Type B pancreatic cell (in vitro differentiated cells): ENCODE results near the gene C5orf15. TPM values are rescaled to one million over a fixed set of nuclear protein-coding genes. Genes with fewer than 3 reads are reported as not detected.

Source experiments
- DNase-seq: peaks from one replicate; pipeline ENCODE4 v3.0.0; 2021; ENCODE audit warnings: mixed read lengths; ENCODE audit not compliant: unreplicated experiment; ENCODE audit errors: extremely low spot score
- H3K27ac Mint-ChIP-seq: 2 replicates; pipeline ENCODE4 v1.8.0; 2021; ENCODE audit warnings: mild to moderate bottlenecking, mixed read lengths
- H3K27me3 Mint-ChIP-seq: 2 replicates; pipeline ENCODE4 v1.8.0; 2021; ENCODE audit warnings: mixed read lengths
- H3K36me3 Mint-ChIP-seq: 2 replicates; pipeline ENCODE4 v1.8.0; 2021; ENCODE audit warnings: mixed read lengths
- H3K4me1 Mint-ChIP-seq: one replicate; pipeline ENCODE4 v1.8.0; 2021; ENCODE audit warnings: mixed read lengths; ENCODE audit not compliant: unreplicated experiment
- H3K4me3 Mint-ChIP-seq: 2 replicates; pipeline ENCODE4 v1.8.0; 2021; ENCODE audit warnings: mild to moderate bottlenecking, mixed read lengths
- H3K9me3 Mint-ChIP-seq: 2 replicates; pipeline ENCODE4 v1.8.0; 2021; ENCODE audit warnings: mixed read lengths
- total RNA-seq: library from RNA; stranded (reverse); gene quantifications from 2 replicates; pipeline ENCODE4 v1.2.1, GENCODE V29; 2021; ENCODE audit warnings: low replicate concordance
- TF ChIP-seq, protein P1 (sequence below): fragments of 200-600 bp; sonication (generic); conservative IDR thresholded peaks from 2 replicates; pipeline ENCODE4 v1.5.0; 2021; ENCODE audit warnings: antibody characterized with exemption, mild to moderate bottlenecking

Gene C5orf15
- total RNA-seq, 1 donor from 2014 or later: 47.2 TPM

DNA sequence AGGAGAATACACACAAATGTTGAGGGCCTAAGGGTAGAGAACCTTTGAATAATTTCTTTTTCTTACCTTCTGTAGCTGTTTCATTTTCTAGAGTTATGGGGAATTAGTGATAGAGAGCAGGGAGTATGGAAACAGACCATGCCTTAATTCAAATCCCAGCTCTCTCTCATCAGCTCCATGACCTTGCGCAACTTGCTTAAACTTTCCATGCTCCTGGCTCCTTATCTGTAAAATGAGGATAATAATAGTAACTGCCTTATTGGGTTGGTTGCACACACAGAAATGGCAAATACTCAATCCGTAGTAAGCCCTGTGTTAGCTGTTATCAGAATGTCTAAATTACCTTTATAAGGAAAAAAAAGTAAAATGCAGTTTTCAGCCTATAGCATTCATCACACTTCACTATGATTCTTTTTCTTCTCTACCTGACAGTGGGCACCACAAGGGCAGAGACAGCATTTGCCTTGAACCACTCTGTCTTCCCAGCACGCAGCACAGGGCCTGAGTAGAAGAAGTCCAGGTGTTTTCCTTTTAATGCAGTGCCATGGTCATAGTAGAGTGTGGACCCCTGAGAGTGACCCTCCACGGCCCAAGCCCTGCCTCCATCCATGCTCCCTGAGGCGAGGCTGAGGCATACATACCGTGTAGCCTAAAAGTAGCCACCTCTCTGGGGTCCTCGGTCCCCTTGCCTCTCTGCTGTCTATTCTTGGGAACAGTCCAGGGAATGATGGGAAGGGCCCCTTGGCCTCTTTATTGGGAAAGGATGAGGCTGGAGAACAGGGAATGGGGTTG lies 17.4 kb downstream of the C5orf15 start:
- peak; percentile 39 for DNase-seq
- H3K27me3 Mint-ChIP-seq: peaks cover 4% of the 10 kb centered on the region

DNA sequence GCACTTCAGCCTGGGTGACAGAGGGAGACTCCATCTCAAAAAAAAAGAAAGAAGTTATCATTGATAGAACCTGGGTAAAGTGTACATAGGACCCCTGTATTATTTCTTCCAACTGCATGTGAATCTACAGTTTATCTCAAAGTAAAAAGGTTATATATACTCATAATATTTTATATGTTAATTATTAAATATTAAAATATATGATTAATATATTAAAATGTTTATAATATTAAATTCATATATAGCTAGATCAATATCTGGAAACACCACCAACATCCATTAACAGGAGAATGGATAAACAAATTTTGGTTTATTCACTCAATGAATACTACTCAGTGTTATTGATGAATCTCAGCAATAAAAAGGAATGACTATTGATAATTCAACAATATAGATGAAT lies 19.7 kb downstream of the C5orf15 start:
- TF ChIP-seq, protein P1, sequence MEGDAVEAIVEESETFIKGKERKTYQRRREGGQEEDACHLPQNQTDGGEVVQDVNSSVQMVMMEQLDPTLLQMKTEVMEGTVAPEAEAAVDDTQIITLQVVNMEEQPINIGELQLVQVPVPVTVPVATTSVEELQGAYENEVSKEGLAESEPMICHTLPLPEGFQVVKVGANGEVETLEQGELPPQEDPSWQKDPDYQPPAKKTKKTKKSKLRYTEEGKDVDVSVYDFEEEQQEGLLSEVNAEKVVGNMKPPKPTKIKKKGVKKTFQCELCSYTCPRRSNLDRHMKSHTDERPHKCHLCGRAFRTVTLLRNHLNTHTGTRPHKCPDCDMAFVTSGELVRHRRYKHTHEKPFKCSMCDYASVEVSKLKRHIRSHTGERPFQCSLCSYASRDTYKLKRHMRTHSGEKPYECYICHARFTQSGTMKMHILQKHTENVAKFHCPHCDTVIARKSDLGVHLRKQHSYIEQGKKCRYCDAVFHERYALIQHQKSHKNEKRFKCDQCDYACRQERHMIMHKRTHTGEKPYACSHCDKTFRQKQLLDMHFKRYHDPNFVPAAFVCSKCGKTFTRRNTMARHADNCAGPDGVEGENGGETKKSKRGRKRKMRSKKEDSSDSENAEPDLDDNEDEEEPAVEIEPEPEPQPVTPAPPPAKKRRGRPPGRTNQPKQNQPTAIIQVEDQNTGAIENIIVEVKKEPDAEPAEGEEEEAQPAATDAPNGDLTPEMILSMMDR: no peak
- Mint-ChIP-seq H3K27ac (no peak overlapping the region), H3K27me3 (peaks cover 6% of the 10 kb centered on the region), H3K36me3 (no peaks in the 10 kb centered on the region), H3K4me1 (peaks cover 8% of the 10 kb centered on the region), H3K4me3 (no peak overlapping the region), H3K9me3 (no peaks in the 10 kb centered on the region)
- DNase-seq: no peak

More for the DNA sequence above, 17.4 kb downstream of the C5orf15 start:
- Mint-ChIP-seq H3K4me1 (peaks cover 4% of the 10 kb centered on the region), H3K36me3 (peaks cover 6% of the 10 kb centered on the region), H3K4me3 (no peak overlapping the region), H3K9me3 (no peaks in the 10 kb centered on the region), H3K27ac (no peak overlapping the region)
- TF ChIP-seq, protein P1: no peak

DNA sequence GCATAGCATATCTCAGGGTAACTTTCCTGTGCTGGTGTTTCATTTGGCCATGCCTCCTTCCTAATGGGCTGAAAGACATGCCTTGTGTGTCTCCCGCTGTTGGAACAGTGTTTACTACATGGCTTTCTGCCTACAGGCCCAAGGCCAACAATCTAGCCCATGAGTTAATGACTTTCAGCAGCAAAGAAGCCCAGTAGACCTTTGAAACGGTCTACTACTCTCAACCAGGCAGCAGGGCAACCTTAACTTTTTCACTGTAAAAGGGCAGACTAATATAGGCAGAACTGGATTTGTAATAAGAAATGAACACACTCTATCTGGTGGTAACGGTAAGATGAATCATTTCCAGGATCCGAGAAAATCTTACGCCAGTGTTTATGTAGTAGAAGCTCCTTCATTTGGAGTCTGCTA lies 21.0 kb downstream of the C5orf15 start:
- Mint-ChIP-seq H3K9me3 (no peaks in the 10 kb centered on the region), H3K27me3 (peaks cover 6% of the 10 kb centered on the region), H3K4me3 (no peak overlapping the region), H3K27ac (no peak overlapping the region), H3K4me1 (peaks cover 6% of the 10 kb centered on the region), H3K36me3 (no peaks in the 10 kb centered on the region)
- TF ChIP-seq, protein P1: no peak
- no peak for DNase-seq

DNA sequence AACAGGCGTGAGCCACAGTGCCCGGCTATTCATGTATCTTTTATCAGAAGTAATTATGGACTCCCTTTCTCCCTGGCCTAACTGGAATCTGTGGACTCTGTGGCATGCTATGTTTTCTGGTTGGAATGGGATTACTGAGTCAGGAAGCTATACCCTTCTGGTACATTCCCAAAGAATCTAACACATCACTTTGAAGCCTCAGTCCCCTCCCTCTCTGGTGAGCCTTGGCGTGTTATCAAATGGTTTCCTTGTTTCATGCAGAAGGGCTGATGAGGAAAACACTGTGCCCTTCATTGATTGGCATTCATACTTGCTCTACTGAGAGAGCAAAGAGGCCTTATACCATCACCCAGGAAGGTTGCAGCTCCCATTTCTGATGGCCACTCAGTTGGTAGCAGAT lies 22.9 kb downstream of the C5orf15 start:
- TF ChIP-seq, protein P1: no peak
- DNase-seq: no peak
- Mint-ChIP-seq H3K9me3 (no peaks in the 10 kb centered on the region), H3K4me3 (no peak overlapping the region), H3K27me3 (peaks cover 6% of the 10 kb centered on the region), H3K4me1 (peaks cover 7% of the 10 kb centered on the region), H3K27ac (no peak overlapping the region), H3K36me3 (no peaks in the 10 kb centered on the region)

DNA sequence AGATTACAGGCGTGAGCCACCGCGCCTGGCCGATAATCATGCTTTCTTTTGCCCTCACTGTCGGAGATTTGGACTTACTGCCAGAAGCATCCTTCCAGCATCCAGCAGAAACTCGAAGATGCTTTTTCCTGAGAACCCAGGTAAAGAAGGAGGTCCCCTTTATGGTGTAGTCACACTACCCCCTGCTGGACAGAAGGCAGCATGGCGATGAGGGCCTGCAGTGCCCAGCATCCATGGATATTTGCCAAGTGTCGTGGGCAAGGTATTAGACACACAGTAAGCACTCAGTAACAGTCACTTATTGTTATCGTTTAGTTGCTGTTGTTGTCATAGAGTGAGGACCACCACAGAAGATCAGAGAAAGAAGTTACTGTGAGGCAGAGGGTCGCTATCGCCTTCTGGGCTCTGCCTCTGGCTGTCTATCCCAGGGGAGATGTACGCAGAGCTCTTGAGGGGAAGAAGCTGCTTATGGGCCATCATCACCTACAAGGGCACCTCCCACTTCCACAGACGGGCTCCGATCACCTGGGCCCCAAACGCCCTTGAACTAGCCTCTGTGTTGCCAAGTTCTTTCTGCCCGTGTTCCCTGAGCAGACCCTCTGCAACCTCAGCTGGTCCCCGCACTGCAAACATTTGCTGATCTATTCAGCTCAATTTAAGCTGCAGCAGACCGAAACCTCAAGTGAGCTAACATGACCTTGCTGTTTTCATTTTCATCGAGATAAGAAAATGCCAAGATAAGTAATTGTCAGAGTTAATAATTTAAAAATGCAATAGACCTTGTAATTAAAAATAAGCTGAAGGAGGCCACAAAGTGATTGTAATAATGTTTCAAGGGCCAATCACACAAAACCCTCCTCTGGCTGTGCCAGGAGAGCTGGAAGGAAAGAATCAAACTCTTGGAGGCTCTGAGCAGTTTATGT lies 23.9 kb downstream of the C5orf15 start:
- Mint-ChIP-seq H3K36me3 (no peaks in the 10 kb centered on the region), H3K9me3 (no peaks in the 10 kb centered on the region), H3K27ac (peak overlapping the region; percentile 29), H3K4me1 (peaks cover 11% of the 10 kb centered on the region), H3K4me3 (no peak overlapping the region), H3K27me3 (peaks cover 6% of the 10 kb centered on the region)
- DNase-seq: peak; percentile 72
- TF ChIP-seq, protein P1: peak; percentile 86
